GM21717 (cell line): ENCODE results near the gene C1orf87.

Experiments used
- ATAC-seq: cut with Tn5 transposase; IDR thresholded peaks from one replicate; pipeline ENCODE4 v1.9.1; 2021; ENCODE audit warnings: mild to moderate bottlenecking, moderate library complexity; ENCODE audit not compliant: unreplicated experiment

Gene C1orf87

DNA sequence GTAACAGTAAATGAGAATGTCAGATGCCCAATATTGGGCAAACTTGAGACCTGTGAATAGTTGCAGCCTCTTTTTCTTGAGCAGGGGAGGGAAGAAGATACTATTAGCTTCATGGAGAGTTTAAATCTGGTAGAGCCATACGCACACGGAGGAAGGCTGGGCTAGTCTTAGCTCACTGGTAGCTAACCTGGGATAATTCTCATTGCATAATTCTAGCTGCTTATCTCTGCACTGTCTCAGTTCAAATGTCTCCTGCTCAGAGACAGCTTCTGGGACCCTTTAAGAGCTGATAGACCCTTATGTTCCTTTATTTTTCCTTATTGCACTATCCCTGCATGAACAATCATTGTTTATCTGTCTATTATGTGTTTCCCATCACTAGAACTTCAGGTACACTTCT lies 8.4 kb downstream of the C1orf87 start:
- ATAC-seq = no peak

DNA sequence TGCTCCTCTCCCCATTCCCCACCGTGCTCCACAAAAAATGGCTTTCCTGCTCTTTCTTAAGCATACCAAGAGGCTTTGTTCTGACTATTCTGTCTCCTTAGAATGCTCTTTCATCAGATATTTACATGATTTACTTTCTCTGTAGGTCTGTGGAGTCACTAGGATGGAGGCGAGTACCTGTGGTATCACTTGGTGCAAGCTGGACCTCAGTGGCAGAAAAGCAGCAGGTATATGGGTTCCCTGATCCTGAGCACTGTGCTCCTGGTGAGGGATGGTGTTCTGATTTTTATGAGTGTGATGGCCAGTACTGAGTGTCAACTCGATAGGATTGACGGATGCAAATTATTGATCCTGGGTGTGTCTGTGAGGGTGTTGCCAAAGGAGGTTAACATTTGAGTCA lies 10.0 kb downstream of the C1orf87 start:
- no peak for ATAC-seq

DNA sequence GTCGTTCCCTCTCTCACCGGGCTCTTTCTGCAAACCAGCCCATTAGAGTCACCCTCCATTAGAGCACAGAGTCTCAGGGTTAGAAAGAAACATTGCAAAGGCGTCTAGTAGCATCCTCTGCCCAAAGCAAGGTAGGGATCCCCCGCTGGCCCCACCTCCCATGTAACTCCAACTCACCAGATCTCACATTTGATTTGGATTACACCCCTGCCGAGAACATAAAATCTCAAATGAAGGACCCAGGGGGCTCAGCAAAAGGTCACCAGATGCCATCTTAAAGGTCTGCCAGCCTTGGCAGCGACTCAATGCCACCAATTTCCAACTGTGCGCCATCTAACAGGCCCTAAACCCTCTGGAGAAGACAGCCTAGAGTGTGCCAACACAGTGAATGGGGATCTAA lies 14.1 kb downstream of the C1orf87 start:
- ATAC-seq = no peak

DNA sequence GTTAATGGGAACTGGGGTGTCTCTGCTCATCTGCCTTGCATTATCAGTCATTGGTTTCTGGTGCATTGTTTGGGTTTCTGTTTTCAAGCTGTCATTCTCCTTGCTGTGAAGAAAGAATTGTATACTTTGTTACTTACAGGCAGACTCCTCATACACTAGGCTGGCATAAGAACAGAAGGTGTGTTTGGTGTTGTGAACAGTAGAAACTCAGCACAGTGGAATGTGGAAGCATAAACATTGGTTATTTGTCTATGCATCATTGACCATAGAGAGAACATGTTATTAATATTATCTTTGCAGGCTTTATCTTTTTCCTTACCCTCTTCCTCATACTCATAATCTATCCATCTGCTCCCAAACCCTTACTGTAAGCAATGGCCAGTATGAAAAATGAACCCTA lies 18.2 kb downstream of the C1orf87 start:
- ATAC-seq = no peak

DNA sequence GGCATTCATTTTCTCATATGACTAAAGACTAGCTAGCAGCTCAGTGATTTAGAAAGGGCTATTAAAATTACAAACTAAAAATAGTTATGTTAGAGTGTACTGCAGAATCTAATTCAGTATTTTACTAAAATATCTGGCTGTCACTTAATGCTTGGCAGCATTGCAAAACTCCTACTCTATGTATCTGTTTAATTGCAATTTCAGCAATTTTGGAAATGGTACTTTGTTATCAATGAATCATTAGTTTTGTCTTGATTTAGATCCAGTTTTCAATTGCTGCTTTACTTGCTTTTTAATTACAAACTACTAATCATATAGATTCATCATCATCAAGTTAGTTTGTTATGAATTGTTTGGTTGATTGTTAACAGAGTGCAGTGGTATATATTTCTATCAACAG lies 19.2 kb downstream of the C1orf87 start:
- no peak for ATAC-seq

DNA sequence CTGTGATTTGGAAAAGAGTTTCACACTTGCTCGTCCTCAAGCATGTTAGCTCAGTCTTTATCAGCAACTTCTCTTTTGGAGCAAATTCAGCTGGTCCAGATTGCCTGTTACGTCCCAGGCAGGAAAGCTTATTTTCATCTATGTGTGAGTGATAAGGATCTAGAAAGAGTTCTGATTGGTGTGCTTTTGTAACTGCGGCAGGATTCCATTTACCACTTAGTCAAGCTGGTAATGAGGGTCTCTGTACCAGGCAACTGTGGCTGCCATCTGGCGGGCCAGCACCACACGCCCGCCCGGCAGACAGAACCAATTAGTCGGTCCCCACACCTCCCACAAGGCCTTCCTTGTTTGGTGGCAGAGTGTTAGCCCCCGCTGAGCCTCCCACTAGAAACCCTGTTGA lies 21.0 kb downstream of the C1orf87 start:
- ATAC-seq = no peak

DNA sequence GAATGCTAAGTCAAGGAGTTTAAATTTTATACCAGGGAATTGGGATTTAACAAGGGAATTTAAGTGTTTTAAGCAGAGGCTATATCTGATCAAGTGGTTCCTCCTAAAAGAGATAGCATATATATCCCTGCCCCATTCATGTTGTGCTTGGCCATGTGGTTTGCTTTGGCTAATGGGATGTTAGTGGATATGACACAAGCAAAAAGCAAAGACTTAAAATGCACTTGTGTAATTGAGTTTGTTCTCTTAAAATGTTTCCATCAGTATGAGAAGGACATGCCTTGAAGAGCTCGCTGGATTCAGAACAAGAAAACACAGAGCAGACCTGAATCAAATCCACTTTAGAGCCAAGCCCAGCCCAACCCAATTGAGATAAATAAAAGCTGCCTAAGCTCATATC lies 22.4 kb downstream of the C1orf87 start:
- no peak for ATAC-seq

DNA sequence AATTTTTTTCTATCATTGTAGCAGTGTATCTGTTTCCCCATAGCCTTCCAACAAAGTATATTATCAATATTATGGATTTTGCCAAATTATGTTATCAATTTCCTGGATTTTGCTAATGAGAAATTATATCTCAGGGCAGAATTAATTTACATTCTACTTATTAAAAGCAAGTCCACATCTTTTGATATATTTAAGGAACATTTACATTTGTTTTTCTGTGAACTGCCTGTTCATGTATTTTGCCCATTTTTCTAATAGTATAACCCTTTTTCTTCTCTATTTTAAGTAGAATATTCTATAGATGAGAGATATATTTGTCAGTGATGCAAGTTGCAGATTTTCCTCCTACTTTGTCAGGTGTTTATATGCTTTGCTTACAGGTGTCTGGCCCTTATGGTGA lies 24.4 kb downstream of the C1orf87 start:
- no peak for ATAC-seq

DNA sequence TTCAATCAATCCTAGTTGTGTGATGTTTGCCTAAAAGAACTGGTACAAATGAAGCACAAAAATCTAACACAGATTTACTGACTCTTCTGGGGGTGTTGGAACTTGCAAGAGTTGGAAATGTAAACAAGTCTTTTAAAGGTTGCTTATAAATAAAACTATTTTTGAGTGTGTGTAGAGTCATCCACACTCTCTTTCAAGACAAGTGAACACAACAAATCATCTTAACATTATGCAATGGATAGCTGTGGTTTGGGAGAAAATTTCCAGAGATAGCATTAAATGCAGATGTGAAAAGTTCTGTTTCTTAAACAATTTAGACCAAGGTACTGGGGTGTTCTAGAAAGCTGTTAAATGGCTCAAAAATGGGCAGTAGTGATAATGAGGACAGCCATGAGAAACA lies 28.7 kb downstream of the C1orf87 start:
- no peak for ATAC-seq

DNA sequence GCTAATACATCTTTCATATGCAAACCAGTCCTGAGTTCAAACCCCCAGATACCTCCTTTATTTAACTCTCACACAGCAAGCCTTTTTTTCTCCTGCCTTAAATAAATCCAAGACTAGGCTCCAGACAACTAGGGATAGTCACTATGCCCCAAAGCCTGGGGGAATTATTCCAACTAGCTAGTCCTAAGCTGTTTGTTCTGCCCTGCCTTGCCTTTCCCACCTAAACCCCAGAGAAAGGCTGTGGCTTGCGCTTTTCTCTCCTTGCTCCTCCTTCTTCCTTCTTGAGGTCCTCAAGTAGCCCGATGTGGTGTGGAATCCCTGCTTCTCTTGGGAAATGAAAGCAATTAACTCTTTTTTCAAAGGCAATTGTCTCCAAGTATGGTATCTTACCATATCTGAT lies 31.8 kb downstream of the C1orf87 start:
- no peak for ATAC-seq

DNA sequence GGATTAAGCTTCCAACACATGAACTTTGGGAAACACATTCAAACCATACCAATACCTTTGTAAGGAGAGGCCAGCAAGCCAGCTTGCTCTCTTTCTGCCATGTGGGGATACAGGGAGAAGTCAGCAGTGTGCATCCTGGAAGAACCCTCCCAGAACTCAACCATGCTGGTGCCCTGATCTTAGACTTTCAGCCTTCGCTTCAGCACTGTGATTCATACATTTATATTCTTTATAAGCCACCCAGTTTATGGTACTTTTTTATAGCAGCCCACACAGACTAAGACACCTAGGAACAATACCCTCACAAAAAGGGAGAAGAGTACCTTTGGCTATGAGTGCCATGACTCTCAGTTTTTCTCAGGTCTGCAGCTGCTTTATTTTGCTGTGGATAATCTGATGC lies 35.9 kb downstream of the C1orf87 start:
- ATAC-seq = no peak

DNA sequence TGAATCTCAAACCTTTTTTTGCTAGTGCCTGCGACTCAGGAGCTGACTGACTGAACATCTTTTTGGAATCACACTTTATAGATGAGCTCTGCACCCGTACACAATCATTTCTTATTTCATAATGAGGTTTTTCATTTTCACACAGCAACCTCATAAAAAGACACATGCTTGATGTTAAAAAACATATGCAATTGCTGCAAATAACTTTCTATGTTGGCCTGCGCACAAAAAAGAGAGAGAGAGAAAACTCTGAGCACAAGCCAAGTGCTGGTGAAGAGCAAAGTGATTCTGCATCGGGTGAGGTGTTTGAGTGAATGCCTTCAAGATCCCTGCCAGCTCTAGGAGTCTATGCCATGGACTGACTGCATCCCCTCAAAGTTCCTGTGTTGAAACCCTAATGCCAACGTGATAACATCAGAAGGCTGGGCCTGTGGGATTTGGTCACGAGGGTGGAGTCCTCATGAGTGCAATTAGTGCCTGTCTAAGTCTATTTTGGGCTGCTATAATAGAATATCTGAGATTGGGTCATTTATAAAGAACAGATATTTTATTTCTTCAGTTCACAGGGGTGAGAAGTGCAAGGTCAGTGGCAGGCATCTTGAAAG lies 36.6 kb downstream of the C1orf87 start:
- no peak for ATAC-seq

DNA sequence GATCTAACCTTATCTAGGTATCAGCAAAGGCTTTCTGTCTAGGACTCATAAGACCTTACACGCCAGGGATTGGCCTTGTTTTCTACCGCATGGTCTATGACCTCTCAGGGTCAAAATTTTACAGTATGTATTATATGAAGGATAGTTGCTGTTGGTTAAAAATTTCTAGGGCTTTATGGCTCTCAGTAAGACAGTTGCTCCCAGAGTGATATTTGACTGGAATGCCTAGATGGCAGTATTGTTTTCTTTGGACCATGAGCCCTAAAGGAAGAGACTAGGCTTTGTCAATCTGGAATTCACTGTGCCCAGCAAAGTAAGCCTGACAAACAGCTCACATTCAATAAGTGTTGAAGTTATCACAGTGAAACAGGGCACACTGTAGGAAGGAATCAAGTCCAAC lies 37.6 kb downstream of the C1orf87 start:
- no peak for ATAC-seq

DNA sequence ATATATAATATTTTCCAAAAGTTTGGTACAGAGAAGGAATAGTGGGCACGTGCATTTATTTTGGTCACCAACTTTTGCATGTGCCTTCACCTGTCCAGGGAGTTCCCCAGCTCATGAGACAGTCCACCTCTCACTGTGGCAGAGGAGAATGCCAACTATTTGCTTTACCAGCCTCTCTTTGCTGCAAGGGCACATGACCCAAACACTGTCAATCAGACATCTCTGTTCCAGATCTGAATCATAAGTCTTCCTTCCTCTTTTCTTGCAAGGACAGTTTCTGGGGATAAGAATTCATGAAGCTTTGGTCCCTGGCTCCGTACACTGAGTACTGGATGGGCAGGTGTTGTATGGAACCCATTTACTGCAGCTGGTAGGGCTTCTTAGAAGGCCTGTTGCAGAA lies 38.6 kb downstream of the C1orf87 start:
- ATAC-seq = no peak

DNA sequence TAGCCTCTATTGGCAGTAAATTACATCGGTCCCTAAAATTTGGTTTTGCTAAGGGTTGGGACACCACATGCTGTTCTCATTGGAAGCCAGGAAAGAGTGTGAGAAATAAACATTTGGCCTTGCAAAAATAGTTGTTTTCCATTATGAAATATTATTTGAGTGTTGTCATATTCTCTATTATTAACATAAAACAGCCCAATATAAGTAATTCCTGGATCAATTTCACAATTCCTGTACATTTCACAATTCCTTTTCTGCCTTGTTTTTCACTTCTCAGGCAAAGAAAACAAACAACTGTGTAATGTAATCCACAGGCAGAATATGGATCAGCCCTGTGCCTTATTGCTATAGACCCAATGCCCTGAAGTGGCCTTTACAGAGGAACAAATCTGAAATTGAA lies 40.5 kb downstream of the C1orf87 start:
- ATAC-seq = no peak

DNA sequence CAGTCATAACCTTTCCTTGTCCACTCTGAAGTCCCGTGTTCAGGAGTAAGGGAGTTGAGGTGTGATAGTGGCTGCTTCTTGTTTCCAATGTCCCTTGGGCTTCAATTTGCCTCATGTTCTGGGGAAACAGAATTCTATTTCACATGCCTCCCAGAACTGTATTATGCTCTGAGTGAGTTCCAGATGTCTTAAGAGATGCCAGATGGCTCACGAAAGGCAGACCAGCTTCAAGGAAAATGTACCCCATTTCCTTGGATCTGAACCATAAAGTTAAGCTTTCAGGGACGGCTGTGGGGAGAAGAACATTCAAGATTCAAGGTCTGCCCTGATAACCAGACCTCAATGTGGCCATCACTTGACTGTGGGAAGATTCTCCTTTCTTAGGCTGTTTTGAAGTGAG lies 42.4 kb downstream of the C1orf87 start:
- no peak for ATAC-seq

DNA sequence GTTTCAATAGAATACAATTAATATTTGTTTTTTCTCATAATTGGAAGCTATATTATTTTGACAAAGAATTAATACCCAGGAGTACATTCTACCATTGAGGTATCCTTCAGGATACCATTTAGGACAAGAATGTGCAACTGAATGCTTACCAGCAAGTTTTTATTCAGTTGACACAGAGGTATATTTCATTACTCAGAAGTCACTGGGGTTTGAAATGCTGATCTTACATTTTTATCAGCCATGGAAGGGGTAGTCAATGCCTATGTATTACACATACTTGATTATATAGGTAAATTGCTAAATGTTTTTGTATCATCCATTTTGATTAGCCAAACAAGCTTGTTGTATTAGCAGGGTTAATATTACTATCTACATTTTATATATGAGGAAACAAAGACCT lies 48.0 kb downstream of the C1orf87 start:
- no peak for ATAC-seq

DNA sequence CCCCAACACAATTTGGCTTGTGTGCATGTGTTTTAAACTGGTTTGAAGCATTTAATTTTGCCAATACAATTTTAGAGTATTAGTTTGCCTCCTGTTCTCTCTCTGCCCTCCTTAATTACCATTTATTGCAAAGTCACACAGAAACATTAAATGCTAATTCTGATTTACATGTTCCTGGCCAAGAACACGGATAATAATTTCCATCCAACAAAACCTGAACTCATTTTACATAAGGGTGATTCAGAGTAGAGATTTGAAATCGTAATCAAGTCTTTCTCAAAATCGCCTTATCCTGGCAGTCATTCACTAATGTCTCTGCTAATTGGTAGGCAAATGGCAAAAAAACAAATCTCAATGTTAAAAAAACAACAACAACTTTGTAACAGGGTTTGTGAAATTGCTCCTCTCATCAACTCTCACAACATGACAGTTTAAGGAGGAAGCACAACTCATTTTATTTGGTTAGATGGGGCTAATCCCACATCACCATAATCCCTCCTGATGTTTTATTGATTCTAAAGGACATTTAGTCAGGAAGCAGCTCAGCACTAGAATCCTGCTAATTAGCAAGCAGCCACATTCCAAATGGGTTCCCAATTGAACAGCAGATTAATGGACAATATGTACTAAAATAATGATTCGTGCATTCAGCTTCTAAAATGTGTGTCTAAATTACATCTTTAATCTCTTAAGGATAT lies 55.9 kb downstream of the C1orf87 start:
- ATAC-seq = no peak

DNA sequence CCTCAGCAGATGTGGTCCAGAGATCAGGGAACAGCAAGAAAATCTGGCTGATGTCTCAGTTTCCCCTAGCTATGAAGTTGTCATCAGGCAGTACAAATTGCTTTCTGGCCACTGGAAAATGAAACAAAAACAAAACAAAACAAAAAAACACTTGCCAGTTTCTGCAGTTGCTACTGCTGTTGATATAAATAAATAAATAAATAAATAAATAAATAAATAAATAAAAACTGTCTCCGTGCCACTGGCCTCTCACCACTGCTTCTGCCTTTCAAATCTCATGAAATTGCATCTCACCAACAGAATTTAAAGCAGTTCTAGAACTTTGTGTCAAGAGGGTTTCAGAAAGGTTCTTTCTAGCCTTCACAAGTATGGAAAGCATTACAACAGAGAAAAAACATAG lies 62.9 kb downstream of the C1orf87 start:
- ATAC-seq = no peak

DNA sequence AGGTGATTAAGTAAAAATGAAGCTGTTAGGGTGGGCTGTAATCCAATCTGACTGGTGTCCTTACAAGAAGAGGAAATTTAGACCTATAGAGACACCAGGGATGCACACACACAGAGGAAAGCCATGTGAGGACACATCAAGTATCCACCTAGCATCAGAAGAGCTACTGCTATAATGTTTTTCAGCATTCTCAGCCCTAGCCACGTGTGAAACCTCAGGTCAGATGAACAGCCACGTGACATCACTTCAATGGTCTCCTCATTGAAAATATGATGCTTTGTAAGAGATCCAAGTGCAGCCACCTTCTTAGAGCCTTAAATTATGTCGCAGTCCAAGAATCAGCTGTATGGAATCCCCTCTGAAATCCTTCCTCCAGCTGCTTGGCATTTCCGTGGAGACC lies 65.1 kb downstream of the C1orf87 start:
- no peak for ATAC-seq

DNA sequence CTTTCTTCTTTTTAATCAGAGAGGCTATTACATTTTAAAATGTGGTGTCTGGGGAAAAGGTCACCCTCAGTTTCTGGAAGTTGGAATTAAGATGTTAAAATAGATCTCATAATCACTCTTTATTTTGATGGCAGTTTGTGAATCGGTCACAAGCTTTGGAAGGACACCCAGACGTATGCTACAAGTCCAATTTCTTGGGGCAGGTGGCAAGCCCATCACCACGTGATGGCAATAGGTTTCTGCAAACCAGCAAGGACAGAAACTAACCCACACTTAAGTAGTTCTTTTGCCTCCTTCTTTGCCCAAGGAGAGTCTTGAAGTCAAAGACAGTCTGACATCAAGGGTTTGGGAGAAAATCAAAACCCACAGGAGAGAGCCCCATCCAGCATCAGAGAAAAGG lies 72.9 kb downstream of the C1orf87 start:
- ATAC-seq = no peak

DNA sequence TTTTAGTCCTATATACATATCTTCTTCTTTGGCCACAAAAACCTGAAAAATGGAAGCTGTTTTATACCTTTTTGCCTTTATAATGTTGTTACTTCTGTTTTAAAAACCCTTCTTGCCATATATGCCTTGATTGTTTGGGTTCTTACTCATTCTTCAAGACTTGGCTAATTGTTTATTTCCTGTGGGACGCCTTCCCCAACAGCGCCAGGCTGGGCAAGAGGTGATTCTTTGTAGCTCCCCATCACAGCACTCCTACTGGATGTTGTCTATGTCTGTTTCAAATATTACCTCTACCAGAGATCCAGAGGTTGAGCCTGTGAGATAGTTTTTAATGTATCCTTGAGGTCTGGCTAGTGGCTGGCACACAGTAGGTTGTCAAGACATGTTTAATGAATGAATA lies 73.8 kb downstream of the C1orf87 start:
- ATAC-seq = no peak

DNA sequence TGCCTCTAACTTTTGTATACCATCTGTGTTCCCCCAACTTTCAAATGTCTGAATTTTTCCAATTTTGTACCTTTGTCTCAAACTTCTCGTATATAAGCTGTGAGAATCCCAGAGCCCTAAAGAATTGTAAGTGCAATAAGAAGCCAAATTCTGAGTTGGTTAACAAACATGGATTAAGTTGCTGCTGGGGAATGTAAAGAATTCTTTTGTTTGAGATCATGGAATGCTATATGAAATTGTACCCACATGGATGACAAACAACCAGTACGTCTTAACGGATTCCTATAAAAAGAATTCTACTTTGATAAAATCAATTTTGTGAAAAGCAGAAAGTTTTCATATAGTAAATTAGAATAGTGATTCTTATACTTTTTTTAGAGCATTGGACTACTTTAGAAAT lies 74.6 kb downstream of the C1orf87 start:
- no peak for ATAC-seq
